ENCODE data around the gene PRKAB1.

- TF ChIP-seq, protein P1, sequence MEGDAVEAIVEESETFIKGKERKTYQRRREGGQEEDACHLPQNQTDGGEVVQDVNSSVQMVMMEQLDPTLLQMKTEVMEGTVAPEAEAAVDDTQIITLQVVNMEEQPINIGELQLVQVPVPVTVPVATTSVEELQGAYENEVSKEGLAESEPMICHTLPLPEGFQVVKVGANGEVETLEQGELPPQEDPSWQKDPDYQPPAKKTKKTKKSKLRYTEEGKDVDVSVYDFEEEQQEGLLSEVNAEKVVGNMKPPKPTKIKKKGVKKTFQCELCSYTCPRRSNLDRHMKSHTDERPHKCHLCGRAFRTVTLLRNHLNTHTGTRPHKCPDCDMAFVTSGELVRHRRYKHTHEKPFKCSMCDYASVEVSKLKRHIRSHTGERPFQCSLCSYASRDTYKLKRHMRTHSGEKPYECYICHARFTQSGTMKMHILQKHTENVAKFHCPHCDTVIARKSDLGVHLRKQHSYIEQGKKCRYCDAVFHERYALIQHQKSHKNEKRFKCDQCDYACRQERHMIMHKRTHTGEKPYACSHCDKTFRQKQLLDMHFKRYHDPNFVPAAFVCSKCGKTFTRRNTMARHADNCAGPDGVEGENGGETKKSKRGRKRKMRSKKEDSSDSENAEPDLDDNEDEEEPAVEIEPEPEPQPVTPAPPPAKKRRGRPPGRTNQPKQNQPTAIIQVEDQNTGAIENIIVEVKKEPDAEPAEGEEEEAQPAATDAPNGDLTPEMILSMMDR (IDR thresholded peaks at IDR 0.05), result no peak
- TF ChIP-seq POLR2AphosphoS5 (IDR thresholded peaks at IDR 0.05) (no peak), EP300 (IDR thresholded peaks at IDR 0.05; ENCODE audit: low read depth) (no peak)
These were observed 42.5 kb downstream of the PRKAB1 start for GRCh38 chr12:119710374-119710964.
